Measurements from ENCODE around the gene RAMAC.

DNA sequence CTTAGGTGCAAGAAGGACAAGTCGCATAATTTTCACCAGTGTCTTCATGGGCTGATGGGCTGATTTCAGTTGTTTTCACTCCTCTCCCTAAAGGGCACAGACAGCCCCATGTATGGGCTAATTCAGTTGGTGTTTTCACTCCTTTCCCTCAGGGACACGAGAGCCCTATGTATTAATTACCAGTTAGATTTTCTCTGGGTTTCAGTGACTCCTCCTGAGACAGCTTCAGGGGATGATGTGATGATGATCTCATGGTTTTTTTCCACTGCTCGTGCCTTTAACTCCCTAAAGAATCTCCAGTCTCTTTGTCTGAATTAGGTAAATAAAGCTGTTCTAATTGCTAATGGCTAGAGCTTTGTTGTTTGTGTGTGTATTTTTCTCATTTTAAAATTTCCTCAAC, 9.9 kb downstream of the RAMAC start:
- TF ChIP-seq CTCF (conservative IDR thresholded peaks at IDR 0.05) (no peak), ZFX (IDR thresholded peaks at IDR 0.05) (no peak)

Data from C4-2B (cell line).